Measurements from ENCODE around the gene LSR. TPM values are rescaled to one million over a fixed set of nuclear protein-coding genes. Genes with fewer than 3 reads are reported as not detected.
A peak's percentile ranks its signal among the peaks of the same experiment; 100 is the strongest.

Gene LSR
- total RNA-seq, 8 experiments from 2014 or later: 1.1 to 8.6 (median 2.6) TPM

GRCh38 chr19:35257113-35257461 is 8.3 kb downstream of the LSR start:
- Histone ChIP-seq H3K4me3 (no peak overlapping the region), H3K4me1 (replicated peaks in 1 of 2) (peaks cover 0 to 2% of the 10 kb centered on the region in 2 donors), H3K27ac (no peak overlapping the region)
- WGBS, 10 experiments: 63 to 100% (median 90%) methylated on average over 2 to 8 of the region's 9 CpGs; no CpG with 5 or more reads in 5 of the 10 experiments
- in situ Hi-C loops (cut with MboI; ENCODE audit: low pct_unique_long_range_greater_than_20kb in 2 of 9, low sequenced_read_pairs in 9 of 9, unreplicated experiment in 9 of 9): loop anchor here in 1 of 9 experiments (25.0 kb wide), 2 partner anchors 95 to 195 kb away; partner anchors contain the start of gene FXYD5
- ATAC-seq (replicated peaks in 6 of 8): no peak

- no peak overlapping the region for H3K4me3 ChIP-seq
- WGBS, 10 experiments: 66 to 100% (median 86%) methylated on average over 1 to 7 of the region's 10 CpGs; no CpG with 5 or more reads in 2 of the 10 experiments
- H3K27ac ChIP-seq: no peak overlapping the region
- in situ Hi-C loops (cut with MboI; ENCODE audit: low pct_unique_long_range_greater_than_20kb in 2 of 9, low sequenced_read_pairs in 9 of 9, unreplicated experiment in 9 of 9): loop anchor here in 1 of 9 experiments (25.0 kb wide), 2 partner anchors 98 to 198 kb away; partner anchors contain the start of gene FXYD5
- peaks cover 0 to 2% of the 10 kb centered on the region in 2 donors for H3K4me1 ChIP-seq (replicated peaks in 1 of 2)
- no peak for ATAC-seq (replicated peaks in 6 of 8)
Observed at GRCh38 chr19:35260694-35261304, 12.0 kb downstream of the LSR start.

GRCh38 chr19:35261356-35262100 is 12.7 kb downstream of the LSR start:
- no peak overlapping the region for H3K4me3 ChIP-seq
- H3K27ac ChIP-seq: no peak overlapping the region
- peaks cover under 1 to 3% of the 10 kb centered on the region in 2 donors for H3K4me1 ChIP-seq (replicated peaks in 1 of 2)
- peak in 1 of 8 experiments; percentile 4 for ATAC-seq (replicated peaks in 6 of 8)
- in situ Hi-C loops (cut with MboI; ENCODE audit: low pct_unique_long_range_greater_than_20kb in 2 of 9, low sequenced_read_pairs in 9 of 9, unreplicated experiment in 9 of 9): loop anchor here in 1 of 9 experiments (25.0 kb wide), 2 partner anchors 99 to 199 kb away; partner anchors contain the start of gene FXYD5
- WGBS, 10 experiments: 0 to 100% (median 87%) methylated on average over 1 to 8 of the region's 12 CpGs; no CpG with 5 or more reads in 4 of the 10 experiments

- in situ Hi-C loops (cut with MboI; ENCODE audit: low pct_unique_long_range_greater_than_20kb in 2 of 9, low sequenced_read_pairs in 9 of 9, unreplicated experiment in 9 of 9): loop anchor here in 1 of 9 experiments (25.0 kb wide), 2 partner anchors 100 to 200 kb away; partner anchors contain the start of gene FXYD5
- no peak overlapping the region for H3K4me3 ChIP-seq
- ATAC-seq (replicated peaks in 6 of 8): peak in 1 of 8 experiments; percentile 6
- H3K27ac ChIP-seq: no peak overlapping the region
- WGBS, 10 experiments: 0 to 92% (median 67%) methylated on average over 1 to 7 of the region's 17 CpGs; no CpG with 5 or more reads in 6 of the 10 experiments
- peaks cover 6% of the 10 kb centered on the region in 2 donors for H3K4me1 ChIP-seq (replicated peaks in 1 of 2)
Observed at GRCh38 chr19:35262101-35262761, 13.4 kb downstream of the LSR start.

GRCh38 chr19:35264268-35265125 is 15.7 kb downstream of the LSR start:
- no peak overlapping the region for H3K4me3 ChIP-seq
- no peak for ATAC-seq (replicated peaks in 6 of 8)
- 0 to 86% (median 70%) methylated on average over 1 to 4 of the region's 7 CpGs; no CpG with 5 or more reads in 4 of the 10 experiments for WGBS, 10 experiments
- peaks cover 4 to 6% of the 10 kb centered on the region in 2 donors for H3K4me1 ChIP-seq (replicated peaks in 1 of 2)
- in situ Hi-C loops (cut with MboI; ENCODE audit: low pct_unique_long_range_greater_than_20kb in 2 of 9, low sequenced_read_pairs in 9 of 9, unreplicated experiment in 9 of 9): loop anchor here in 1 of 9 experiments (25.0 kb wide), 2 partner anchors 102 to 202 kb away; partner anchors contain the start of gene FXYD5
- H3K27ac ChIP-seq: no peak overlapping the region

- ATAC-seq (replicated peaks in 6 of 8): no peak
- WGBS, 10 experiments: 37 to 100% (median 83%) methylated on average over 1 to 5 of the region's 6 CpGs; no CpG with 5 or more reads in 5 of the 10 experiments
- H3K27ac ChIP-seq: no peak overlapping the region
- in situ Hi-C loops (cut with MboI; ENCODE audit: low pct_unique_long_range_greater_than_20kb in 2 of 9, low sequenced_read_pairs in 9 of 9, unreplicated experiment in 9 of 9): loop anchor here in 1 of 9 experiments (25.0 kb wide), 2 partner anchors 103 to 203 kb away; partner anchors contain the start of gene FXYD5
- peaks cover 8 to 10% of the 10 kb centered on the region in 2 donors for H3K4me1 ChIP-seq (replicated peaks in 1 of 2)
- H3K4me3 ChIP-seq: no peak overlapping the region
Observed at GRCh38 chr19:35265126-35265899, 16.5 kb downstream of the LSR start.

- in situ Hi-C loops (cut with MboI; ENCODE audit: low pct_unique_long_range_greater_than_20kb in 2 of 9, low sequenced_read_pairs in 9 of 9, unreplicated experiment in 9 of 9): loop anchor here in 1 of 9 experiments (25.0 kb wide), 2 partner anchors 104 to 204 kb away; partner anchors contain the start of gene FXYD5
- ATAC-seq (replicated peaks in 6 of 8): no peak
- Histone ChIP-seq H3K4me3 (no peak overlapping the region), H3K27ac (no peak overlapping the region), H3K4me1 (replicated peaks in 1 of 2) (peaks cover 8 to 10% of the 10 kb centered on the region in 2 donors)
- WGBS, 10 experiments: 75 to 100% (median 89%) methylated on average over 1 to 2 of the region's 10 CpGs; no CpG with 5 or more reads in 6 of the 10 experiments
Observed at GRCh38 chr19:35265900-35266519, 17.2 kb downstream of the LSR start.

- H3K4me3 ChIP-seq: peak overlapping the region; percentile 76 to 100 (median 79)
- peaks cover 8 to 10% of the 10 kb centered on the region in 2 donors for H3K4me1 ChIP-seq (replicated peaks in 1 of 2)
- in situ Hi-C loops (cut with MboI; ENCODE audit: low pct_unique_long_range_greater_than_20kb in 2 of 9, low sequenced_read_pairs in 9 of 9, unreplicated experiment in 9 of 9): loop anchor here in 1 of 9 experiments (25.0 kb wide), 2 partner anchors 104 to 204 kb away; partner anchors contain the start of gene FXYD5
- peak overlapping the region; percentile 97 to 98 for H3K27ac ChIP-seq
- WGBS, 10 experiments: 60 to 70% methylated on average over 1 to 2 of the region's 39 CpGs; no CpG with 5 or more reads in 8 of the 10 experiments
- ATAC-seq (replicated peaks in 6 of 8): peak in 3 of 8 experiments; percentile 1 to 6 (median 3)
Observed at GRCh38 chr19:35266520-35267352, 17.9 kb downstream of the LSR start.

- peak in 6 of 8 experiments; percentile 10 to 33 (median 17) for ATAC-seq (replicated peaks in 6 of 8)
- Histone ChIP-seq H3K27ac (peak overlapping the region; percentile 97 to 98), H3K4me3 (peak overlapping the region; percentile 76 to 100 (median 79)), H3K4me1 (replicated peaks in 1 of 2) (peaks cover 8 to 10% of the 10 kb centered on the region in 2 donors)
- in situ Hi-C loops (cut with MboI; ENCODE audit: low pct_unique_long_range_greater_than_20kb in 2 of 9, low sequenced_read_pairs in 9 of 9, unreplicated experiment in 9 of 9): loop anchor here in 1 of 9 experiments (25.0 kb wide), 2 partner anchors 105 to 205 kb away; partner anchors contain the start of gene FXYD5
- 0 to 3% (median 0%) methylated on average over 1 to 22 of the region's 40 CpGs; no CpG with 5 or more reads in 6 of the 10 experiments for WGBS, 10 experiments
Observed at GRCh38 chr19:35267353-35267817, 18.6 kb downstream of the LSR start.
